C4-2B (cell line): ENCODE data around the gene ADAP1.

Source experiments
- H3K27ac ChIP-seq: fragments of 450-650 bp; 2 replicates; pipeline ENCODE4 v1.5.1; 2017
- ZFX ChIP-seq: fragments of 450-650 bp; IDR thresholded peaks from 2 replicates; pipeline ENCODE4 v1.6.1; 2017
- TF ChIP-seq, protein P1 (sequence below): fragments of 450-650 bp; conservative IDR thresholded peaks from 2 replicates; pipeline ENCODE4 v1.5.1; 2017; ENCODE audit warnings: mild to moderate bottlenecking

ADAP1 gene

DNA sequence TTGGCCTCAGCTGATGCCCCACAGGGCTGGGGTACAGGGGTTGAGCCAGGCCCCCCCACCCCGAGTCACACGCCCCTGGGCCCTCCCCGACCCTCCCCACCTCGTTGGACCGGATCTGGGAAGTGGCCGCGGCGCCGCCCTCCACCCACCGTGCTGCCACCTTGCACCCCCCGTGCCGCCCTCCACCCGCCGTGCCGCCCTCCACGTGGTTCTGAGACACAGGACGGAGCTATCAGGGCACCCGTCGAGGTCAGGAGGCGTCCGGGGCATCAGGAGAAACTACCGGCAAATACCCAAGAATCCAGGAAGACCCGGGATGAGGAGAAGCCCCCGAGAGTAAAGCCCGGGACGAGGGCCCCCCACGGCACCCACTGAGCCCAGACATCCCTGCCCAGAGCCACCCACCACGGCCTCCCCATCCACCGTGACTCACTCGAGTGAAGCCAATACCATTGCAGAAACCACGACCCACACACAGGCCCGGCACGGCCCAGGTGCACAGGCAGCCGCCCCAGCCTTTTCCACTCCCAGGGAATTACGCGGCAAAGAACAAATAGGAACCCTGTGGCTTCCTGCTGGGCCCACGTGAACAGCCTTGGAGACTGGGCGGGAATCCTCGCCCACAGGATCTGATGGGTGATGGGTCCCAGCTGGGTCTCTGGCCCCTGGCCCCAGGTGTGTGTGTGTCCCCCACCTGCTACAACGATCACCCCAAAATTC is 34.0 kb downstream of the ADAP1 start:
- TF ChIP-seq, protein P1, sequence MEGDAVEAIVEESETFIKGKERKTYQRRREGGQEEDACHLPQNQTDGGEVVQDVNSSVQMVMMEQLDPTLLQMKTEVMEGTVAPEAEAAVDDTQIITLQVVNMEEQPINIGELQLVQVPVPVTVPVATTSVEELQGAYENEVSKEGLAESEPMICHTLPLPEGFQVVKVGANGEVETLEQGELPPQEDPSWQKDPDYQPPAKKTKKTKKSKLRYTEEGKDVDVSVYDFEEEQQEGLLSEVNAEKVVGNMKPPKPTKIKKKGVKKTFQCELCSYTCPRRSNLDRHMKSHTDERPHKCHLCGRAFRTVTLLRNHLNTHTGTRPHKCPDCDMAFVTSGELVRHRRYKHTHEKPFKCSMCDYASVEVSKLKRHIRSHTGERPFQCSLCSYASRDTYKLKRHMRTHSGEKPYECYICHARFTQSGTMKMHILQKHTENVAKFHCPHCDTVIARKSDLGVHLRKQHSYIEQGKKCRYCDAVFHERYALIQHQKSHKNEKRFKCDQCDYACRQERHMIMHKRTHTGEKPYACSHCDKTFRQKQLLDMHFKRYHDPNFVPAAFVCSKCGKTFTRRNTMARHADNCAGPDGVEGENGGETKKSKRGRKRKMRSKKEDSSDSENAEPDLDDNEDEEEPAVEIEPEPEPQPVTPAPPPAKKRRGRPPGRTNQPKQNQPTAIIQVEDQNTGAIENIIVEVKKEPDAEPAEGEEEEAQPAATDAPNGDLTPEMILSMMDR: no peak
- no peak for TF ChIP-seq ZFX
- H3K27ac ChIP-seq: no peak overlapping the region

- TF ChIP-seq ZFX: no peak
- TF ChIP-seq, protein P1: no peak
- no peak overlapping the region for H3K27ac ChIP-seq
These were observed 34.5 kb downstream of the ADAP1 start for GRCh38 chr7:919924-920341.

GRCh38 chr7:919114-919442 is 35.4 kb downstream of the ADAP1 start:
- no peak overlapping the region for H3K27ac ChIP-seq
- no peak for TF ChIP-seq ZFX
- TF ChIP-seq, protein P1: no peak

DNA sequence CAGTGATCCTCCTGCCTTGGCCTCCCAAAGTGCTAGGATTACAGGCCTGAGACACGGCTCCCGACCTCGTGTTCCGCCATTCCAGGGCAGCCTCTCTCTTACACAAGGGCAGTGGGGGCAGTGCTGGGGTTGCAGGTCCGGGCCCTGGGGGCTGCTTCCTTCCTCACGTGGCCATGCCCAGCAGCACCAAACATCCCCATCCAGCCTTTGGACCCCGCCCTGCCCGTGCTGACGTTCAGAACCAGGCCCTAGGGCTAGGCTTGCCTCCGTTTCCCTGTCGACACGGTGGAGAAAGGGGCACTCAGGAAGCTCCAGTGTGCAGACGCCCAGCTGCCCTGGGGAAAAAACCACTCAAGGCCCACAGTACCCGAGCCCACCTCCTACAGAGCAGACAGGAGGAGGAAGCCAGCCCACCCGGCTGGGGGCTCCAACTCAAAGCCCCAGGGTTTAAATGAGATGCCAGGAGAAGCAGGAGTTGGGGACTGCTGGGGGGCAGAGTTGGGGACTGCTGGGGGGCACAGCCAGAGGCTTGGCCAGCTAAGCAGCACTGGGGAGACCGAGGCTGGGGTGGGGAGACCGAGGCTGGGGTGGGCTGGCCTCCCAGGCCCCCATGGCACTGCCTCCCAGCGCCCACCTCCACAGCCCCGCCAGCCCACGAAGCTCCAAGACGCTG is 35.9 kb downstream of the ADAP1 start:
- H3K27ac ChIP-seq: no peak overlapping the region
- TF ChIP-seq, protein P1: no peak
- TF ChIP-seq ZFX: no peak

- H3K27ac ChIP-seq: no peak overlapping the region
- no peak for TF ChIP-seq ZFX
- TF ChIP-seq, protein P1: no peak
These were observed 36.4 kb downstream of the ADAP1 start for GRCh38 chr7:918118-918425.

DNA sequence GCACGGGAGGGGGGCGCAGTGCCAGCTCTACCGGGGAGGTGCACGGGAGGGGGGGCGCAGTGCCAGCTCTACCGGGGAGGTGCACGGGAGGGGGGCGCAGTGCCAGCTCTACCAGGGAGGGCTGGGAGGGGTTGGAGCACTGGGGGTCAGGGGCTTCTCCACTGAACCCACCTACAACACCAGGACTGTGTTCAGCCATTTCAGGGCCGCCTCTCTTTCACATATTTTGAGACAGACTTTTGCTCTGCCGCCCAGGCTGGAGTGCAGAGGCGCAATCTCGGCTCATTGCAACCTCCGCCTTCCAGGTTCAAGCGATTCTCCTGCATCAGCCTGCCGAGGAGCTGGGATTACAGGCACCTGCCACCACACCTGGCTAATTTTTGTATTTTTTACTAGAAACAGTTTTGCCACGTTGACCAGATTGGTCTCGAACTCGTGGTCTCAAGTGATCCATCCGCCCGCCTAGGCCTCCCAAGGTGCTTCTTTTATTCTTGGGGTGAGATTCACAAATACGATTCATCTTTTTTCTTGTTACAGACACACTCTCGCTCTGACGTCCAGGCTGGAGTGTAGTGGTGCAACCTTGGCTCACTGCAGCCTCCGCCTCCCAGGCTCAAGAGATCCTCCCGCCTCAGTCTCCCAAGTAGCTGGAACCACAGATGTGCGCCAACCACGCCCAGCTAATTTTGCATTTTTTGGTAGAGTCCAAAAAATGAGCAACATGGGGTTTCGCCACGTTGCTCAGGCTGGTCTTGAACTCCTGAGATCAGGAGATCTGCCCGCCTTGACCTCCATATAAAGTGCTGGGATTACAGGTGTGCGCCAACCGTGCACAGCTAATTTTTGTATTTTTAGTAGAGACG is 37.0 kb downstream of the ADAP1 start:
- TF ChIP-seq, protein P1: no peak
- no peak for TF ChIP-seq ZFX
- H3K27ac ChIP-seq: no peak overlapping the region
